GM12878 (cell line): Measurements from ENCODE around the gene HSF2BP. TPM values are rescaled to one million over a fixed set of nuclear protein-coding genes. Genes with fewer than 3 reads are reported as not detected.
"Not testable (repeated sequence)": the region's sequence is repeated elsewhere in the genome, so short reads cannot be mapped to it uniquely, and the experiment has no call there.

ENCODE experiments used
- ATAC-seq: fragments of 200-7000 bp; cut with Tn5 transposase; 3 replicates; pipeline ENCODE4 v1.9.1; 2020; ENCODE audit warnings: mild to moderate bottlenecking, moderate library complexity
- BruUV-seq: library from RNA; stranded (reverse); fragments of 400-500 nt; replicated peaks from 2 replicates; lab custom pipeline; 2021; lab: Mats Ljungman, UMichigan
- CTCF ChIA-PET: fragments of 300-600 bp; sonication (Branson Sonifier 250); formaldehyde crosslinking; extraction: SDS; loops from one replicate; lab custom pipeline; 2021; ENCODE audit warnings: inconsistent platforms; lab: Yijun Ruan, JAX
- POLR2A ChIA-PET: fragments of 350-600 bp; formaldehyde crosslinking; extraction: SDS; loops from one replicate; lab custom pipeline; 2021; ENCODE audit warnings: inconsistent platforms; lab: Charles Lee
- RAD21 ChIA-PET: fragments of 300-600 bp; sonication (Branson Sonifier 250); formaldehyde crosslinking; loops from one replicate; lab custom pipeline; 2023; ENCODE audit warnings: antibody characterized with exemption; ENCODE audit not compliant: unreplicated experiment; lab: Charles Lee
- SMC1A ChIA-PET: fragments of 300-600 bp; sonication (Branson Sonifier 250); formaldehyde crosslinking; loops from one replicate; lab custom pipeline; 2023; ENCODE audit not compliant: unreplicated experiment, uncharacterized antibody; lab: Charles Lee
- DNase-seq: peaks from one replicate; pipeline ENCODE4 v3.0.0-alpha.2; 2011; ENCODE audit warnings: low read depth, low spot score
- FAIRE-seq: peaks from 3 replicates; lab custom pipeline; 2011; peaks lifted over from hg19 to GRCh38; lab: Jason Lieb, UNC
- H2AFZ ChIP-seq: 2 replicates; pipeline ENCODE4 v1.6.0; 2011; ENCODE audit warnings: low read depth, low read length, control low read depth; ENCODE audit not compliant: control insufficient read depth
- H3K27ac ChIP-seq: 2 replicates; pipeline ENCODE4 v1.5.1; 2011; ENCODE audit warnings: control low read depth; ENCODE audit not compliant: control insufficient read depth, insufficient read depth
- H3K27me3 ChIP-seq, 2 experiments: replicated peaks in 1 of 2; 2 replicates each; pipeline versions ENCODE4 v1.6.0 to v1.6.1; 2011; ENCODE audit warnings: low read length in 1 of 2; ENCODE audit not compliant: control insufficient read depth in 2 of 2, insufficient read depth in 2 of 2
- H3K36me3 ChIP-seq, 2 experiments: 2 replicates each; pipeline ENCODE4 v1.5.1; 2011; ENCODE audit warnings: low read length in 1 of 2; ENCODE audit not compliant: control insufficient read depth in 2 of 2, insufficient read depth in 2 of 2
- H3K4me1 ChIP-seq: 2 replicates; pipeline ENCODE4 v1.6.1; 2011; ENCODE audit warnings: mild to moderate bottlenecking, low read length, moderate library complexity, mixed read lengths; ENCODE audit not compliant: control insufficient read depth, insufficient read depth
- H3K4me2 ChIP-seq: 2 replicates; pipeline ENCODE4 v1.6.0; 2011; ENCODE audit warnings: control low read depth; ENCODE audit not compliant: control insufficient read depth, insufficient read depth
- H3K4me3 ChIP-seq: fragments of 200-600 bp; sonication (generic); 2 replicates; pipeline ENCODE4 v1.5.1; 2016
- H3K79me2 ChIP-seq: 2 replicates; pipeline ENCODE4 v1.6.0; 2011; ENCODE audit warnings: low read length; ENCODE audit not compliant: control insufficient read depth, insufficient read depth
- H3K9ac ChIP-seq: 2 replicates; pipeline ENCODE4 v1.8.0; 2011; ENCODE audit warnings: low read length, control low read depth, mixed read lengths; ENCODE audit not compliant: control insufficient read depth, insufficient read depth
- H3K9me3 ChIP-seq: replicated peaks from 3 replicates; pipeline ENCODE4 v1.5.1; 2011; ENCODE audit warnings: mild to moderate bottlenecking, low read length; ENCODE audit not compliant: control insufficient read depth, insufficient read depth
- H4K20me1 ChIP-seq: 2 replicates; pipeline ENCODE4 v1.6.0; 2011; ENCODE audit not compliant: control insufficient read depth, insufficient read depth
- WGBS: methylation state at CpG from one replicate; pipeline ENCODE4 v1.1.6; 2016; ENCODE audit warnings: low lambda C conversion rate; ENCODE audit not compliant: insufficient replicate concordance, insufficient coverage; ENCODE audit errors: missing lambda C conversion rate; 5-methylcytosine and 5-hydroxymethylcytosine counted together
- in situ Hi-C: fragments of 300-500 bp; cut with MboI; formaldehyde crosslinking; loops from 9 replicates; pipeline ENCODE4 v1.14.3; 2018; ENCODE audit warnings: mixed read lengths
- intact Hi-C: fragments of 100-400 bp; cut with micrococcal nuclease; formaldehyde crosslinking; loops from one replicate; pipeline ENCODE4 v1.14.2; 2022; ENCODE audit not compliant: unreplicated experiment
- polyA plus RNA-seq, 11 experiments: library from polyadenylated mRNA; depleted of rRNA in 4 of 11; unstranded in 6 of 11; stranded (reverse) in 5 of 11; fragments of >200 nt; fragmentation: Nextera tagmentation in 4 of 11; fragmentation: Illumina TruSeq in 1 of 11; extraction: Ambion mirVana in 4 of 11; extraction: Trizol in 1 of 11; gene quantifications; 1 replicate in 1 of 11; 2 replicates in 10 of 11; pipeline versions ENCODE4 v1.2.1 to v1.2.3, GENCODE V29; 2011 to 2016; ENCODE audit warnings: inconsistent platforms in 2 of 11, missing spikeins in 2 of 11, low read depth in 1 of 11
- total RNA-seq, 4 experiments: library from RNA; depleted of rRNA in 3 of 4; stranded (reverse); fragments of >200 nt in 3 of 4; fragmentation: Illumina TruSeq in 1 of 4; extraction: Trizol in 1 of 4; gene quantifications; 2 replicates each; pipeline versions ENCODE4 v1.2.1 to v1.2.3, GENCODE V29; 2013 to 2021

Gene HSF2BP
- total and polyA plus RNA-seq, 10 of the 15 experiments (the other 5 are each of a cell fraction or from before 2014, with no cell fraction given), result 0.07 to 0.81 (median 0.35) TPM

GRCh38 chr21:43570195-43570594 lies 89.1 kb downstream of the HSF2BP start:
- not testable (repeated sequence) for ATAC-seq

GRCh38 chr21:43562451-43562850 lies 96.8 kb downstream of the HSF2BP start:
- intact Hi-C loops, H3K36me3 ChIP-seq, BruUV-seq, H2AFZ ChIP-seq, in situ Hi-C loops, H3K4me3 ChIP-seq, H3K27me3 ChIP-seq, RAD21 ChIA-PET, ATAC-seq, H3K27ac ChIP-seq, POLR2A ChIA-PET, H4K20me1 ChIP-seq, H3K79me2 ChIP-seq, DNase-seq, H3K9ac ChIP-seq, FAIRE-seq, H3K4me1 ChIP-seq, H3K4me2 ChIP-seq, CTCF ChIA-PET, H3K9me3 ChIP-seq, SMC1A ChIA-PET: not testable (repeated sequence)
- WGBS, result no CpG with 5 or more reads among the region's 5 CpGs

More at GRCh38 chr21:43570195-43570594, 89.1 kb downstream of the HSF2BP start:
- POLR2A ChIA-PET, H3K27me3 ChIP-seq, BruUV-seq, H3K9me3 ChIP-seq, DNase-seq, H3K79me2 ChIP-seq, CTCF ChIA-PET, H3K4me2 ChIP-seq, H3K36me3 ChIP-seq, H3K4me1 ChIP-seq, H3K9ac ChIP-seq, in situ Hi-C loops, H3K4me3 ChIP-seq, intact Hi-C loops, RAD21 ChIA-PET, H3K27ac ChIP-seq, SMC1A ChIA-PET, H2AFZ ChIP-seq, FAIRE-seq, H4K20me1 ChIP-seq: not testable (repeated sequence)
- WGBS, result no CpG with 5 or more reads among the region's 3 CpGs

- in situ Hi-C loops, POLR2A ChIA-PET, SMC1A ChIA-PET, BruUV-seq, H3K9ac ChIP-seq, H3K9me3 ChIP-seq, H3K27me3 ChIP-seq, H4K20me1 ChIP-seq, CTCF ChIA-PET, intact Hi-C loops, DNase-seq, ATAC-seq, H3K4me2 ChIP-seq, H3K36me3 ChIP-seq, RAD21 ChIA-PET, H2AFZ ChIP-seq, H3K79me2 ChIP-seq, H3K4me1 ChIP-seq, FAIRE-seq, H3K27ac ChIP-seq, H3K4me3 ChIP-seq: not testable (repeated sequence)
- no CpG with 5 or more reads among the region's 2 CpGs for WGBS
Observed at GRCh38 chr21:43540561-43540960, 118.7 kb downstream of the HSF2BP start.

- H3K36me3 ChIP-seq, intact Hi-C loops, SMC1A ChIA-PET, H3K27me3 ChIP-seq, H3K79me2 ChIP-seq, H3K9me3 ChIP-seq, H3K4me1 ChIP-seq, ATAC-seq, RAD21 ChIA-PET, POLR2A ChIA-PET, CTCF ChIA-PET, H3K9ac ChIP-seq, H2AFZ ChIP-seq, DNase-seq, BruUV-seq, H3K4me2 ChIP-seq, H3K27ac ChIP-seq, H3K4me3 ChIP-seq, in situ Hi-C loops, H4K20me1 ChIP-seq, FAIRE-seq: not testable (repeated sequence)
- WGBS, result no CpG with 5 or more reads among the region's 8 CpGs
Observed at GRCh38 chr21:43522495-43523131, 136.7 kb downstream of the HSF2BP start.
